ENCODE results near the gene PON1.

The PON1 gene

DNA sequence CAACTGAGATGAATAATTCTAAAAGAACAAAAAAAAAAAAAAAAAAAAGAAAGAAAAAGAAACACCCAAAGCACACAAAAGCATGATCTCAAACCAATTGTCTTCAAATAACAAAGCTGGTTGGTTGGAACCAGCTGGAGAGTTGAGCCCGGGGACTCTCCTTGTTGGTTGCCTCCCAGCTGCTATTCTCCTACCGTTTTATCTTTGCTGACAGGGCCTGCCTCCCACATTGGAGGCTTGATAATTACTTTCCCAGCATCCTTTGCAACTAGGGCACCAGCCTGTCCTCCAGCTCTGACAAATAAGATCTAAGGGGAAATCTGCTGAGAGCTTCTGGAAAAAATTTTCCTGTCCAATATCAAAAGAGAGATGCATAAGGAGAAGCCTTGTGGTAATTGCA is 6.8 kb downstream of the PON1 start:
- DNase-seq (ENCODE audit: low read depth in 2 of 2): no peak

DNA sequence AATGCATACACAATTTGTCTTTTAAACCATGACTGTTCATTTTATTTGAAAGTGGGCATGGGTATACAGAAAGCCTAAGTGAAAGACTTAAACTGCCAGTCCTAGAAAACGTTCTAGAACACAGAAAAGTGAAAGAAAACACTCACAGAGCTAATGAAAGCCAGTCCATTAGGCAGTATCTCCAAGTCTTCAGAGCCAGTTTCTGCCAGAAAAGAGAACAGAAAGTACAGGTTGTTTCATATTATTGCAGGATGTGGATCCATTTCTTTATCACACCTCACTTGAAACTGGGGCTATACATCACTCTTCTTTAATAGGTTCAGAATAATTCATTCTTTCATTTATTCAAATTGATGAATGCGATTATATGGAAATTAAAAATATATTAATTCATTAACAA is 7.7 kb downstream of the PON1 start:
- DNase-seq (ENCODE audit: low read depth in 2 of 2): no peak

DNA sequence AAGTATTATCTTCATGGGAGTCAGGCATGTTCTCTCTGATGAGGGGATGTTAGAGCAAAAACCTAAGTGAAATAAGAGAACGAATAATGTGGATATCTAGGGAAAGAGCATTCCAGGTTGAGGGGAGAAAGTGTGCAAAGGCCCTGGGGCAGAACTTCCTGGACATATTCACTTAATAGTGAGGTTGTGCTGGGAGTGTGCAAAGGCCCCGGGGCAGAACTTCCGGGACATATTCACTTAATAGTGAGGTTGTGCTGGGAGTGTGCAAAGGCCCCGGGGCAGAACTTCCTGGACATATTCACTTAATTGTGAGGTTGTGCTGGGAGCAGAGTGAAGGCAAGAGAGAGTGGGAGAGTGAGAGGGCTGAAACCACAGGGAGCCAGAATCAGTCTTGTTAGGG is 11.8 kb downstream of the PON1 start:
- DNase-seq (ENCODE audit: low read depth in 2 of 2): no peak

DNA sequence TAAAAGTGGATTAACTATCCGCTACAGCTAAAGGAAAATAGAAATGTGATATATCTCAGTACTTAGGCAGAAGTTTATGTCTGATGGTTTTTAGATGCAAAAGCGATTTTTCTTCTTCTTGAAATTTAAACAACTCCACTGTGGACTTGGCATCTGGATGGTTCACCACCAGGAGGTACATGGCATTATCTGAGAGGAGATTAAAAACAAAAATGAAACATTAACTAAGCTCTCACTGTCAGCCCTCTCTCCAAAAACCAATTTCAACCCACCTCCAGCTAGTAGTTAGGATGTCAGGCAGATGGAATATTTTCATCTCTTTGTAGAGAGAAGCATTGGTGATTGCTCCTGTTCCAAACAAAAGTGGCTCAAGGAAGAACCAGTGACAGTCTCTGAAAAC is 12.9 kb downstream of the PON1 start:
- DNase-seq (ENCODE audit: low read depth in 2 of 2): no peak

DNA sequence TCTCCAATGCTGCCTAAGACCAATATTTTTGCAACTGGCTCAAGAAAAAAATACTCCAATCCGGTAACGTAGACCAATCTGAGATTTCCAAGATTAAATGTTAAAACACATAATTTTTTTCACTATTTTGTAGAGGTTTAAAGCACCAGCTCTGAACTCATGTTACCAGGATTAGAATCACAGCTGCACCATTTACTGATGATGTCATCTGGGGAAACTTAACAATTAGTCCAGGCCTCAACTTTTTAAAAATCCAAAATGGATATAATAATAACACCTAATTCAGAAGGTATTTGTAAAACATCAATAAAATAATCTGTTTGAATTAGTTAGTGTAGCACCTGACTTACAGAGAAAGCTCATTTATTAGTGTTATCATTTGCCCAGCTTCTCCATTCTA is 14.4 kb downstream of the PON1 start:
- DNase-seq (ENCODE audit: low read depth in 2 of 2): no peak

DNA sequence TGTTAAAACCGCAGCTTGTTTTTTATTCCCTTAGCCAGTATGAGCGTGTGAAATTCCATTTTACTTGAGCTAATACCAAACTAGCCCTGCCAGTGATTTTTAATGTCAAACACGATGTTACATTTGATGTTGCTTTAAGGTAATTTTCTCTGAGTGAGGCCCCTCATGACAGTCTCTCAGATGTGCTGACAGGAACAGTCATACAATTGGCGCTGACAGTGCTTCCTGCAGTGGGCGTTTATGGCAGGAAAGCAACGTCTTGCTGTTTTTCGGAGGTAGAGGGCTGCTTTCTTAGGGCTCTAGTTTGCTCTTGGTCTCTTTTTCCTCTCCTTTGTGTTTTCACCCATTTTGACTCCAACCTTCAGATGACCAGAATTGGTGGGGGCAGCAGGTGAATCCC is 19.3 kb downstream of the PON1 start:
- DNase-seq (ENCODE audit: low read depth in 2 of 2): no peak

DNA sequence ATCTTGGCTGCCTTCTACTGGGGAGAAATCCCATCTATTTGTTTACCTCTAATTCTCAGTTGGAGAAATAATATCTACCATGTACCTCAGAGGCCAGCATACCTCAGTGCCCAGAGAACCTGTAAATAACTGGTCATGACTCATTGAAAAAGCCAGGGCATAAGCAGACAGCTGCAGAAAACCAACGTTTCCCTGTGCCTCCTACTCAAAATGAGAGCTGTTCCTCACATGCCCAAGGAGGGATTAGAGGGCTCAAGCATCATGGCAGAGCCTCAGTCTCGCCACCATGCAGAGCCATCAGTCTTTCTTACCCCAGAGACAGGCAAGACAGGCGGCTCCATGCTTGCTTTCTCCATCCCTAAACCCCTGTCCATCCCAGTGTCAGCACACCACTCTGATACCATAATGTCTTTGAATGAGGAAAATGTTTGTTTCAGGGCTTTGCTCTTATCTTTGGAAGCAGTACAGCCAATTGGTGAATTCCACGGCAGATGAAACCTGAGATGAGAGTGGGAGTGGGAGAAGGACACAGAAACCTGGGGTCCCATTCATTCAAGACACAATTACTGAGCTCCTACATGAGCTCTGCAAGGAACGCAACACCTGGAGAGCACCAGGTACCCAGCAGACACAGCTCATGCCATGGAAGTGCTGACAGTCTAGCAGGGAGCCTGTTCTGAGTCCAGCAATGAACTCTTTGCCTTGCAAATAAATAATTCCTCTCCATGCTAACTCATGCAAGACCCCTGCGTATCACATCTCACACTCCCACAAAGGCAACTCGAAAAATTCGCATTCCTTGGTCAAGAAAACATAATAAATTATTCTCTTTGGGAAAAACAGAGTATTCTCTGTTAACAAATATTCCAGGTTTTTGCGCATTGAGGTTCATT is 21.1 kb downstream of the PON1 start:
- DNase-seq (ENCODE audit: low read depth in 2 of 2): no peak

DNA sequence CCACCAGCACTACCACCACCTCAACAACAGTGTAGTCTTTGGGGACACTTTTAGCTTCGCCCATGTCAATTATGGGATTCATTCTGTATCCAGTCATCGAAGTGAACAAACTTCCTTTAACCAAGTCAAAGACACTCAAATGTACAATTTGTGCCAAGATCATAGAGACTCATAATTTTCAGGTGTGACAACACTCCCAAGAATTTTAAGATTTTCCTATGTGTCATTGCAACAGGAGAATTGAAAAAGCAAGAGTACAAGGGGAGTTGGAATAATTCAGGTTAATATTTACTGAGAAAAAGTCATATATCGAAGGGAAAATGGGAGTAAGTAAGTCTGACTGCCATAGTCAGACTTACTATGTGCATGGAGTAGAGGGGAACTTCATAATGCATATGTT is 26.2 kb downstream of the PON1 start:
- DNase-seq (ENCODE audit: low read depth in 2 of 2): no peak

DNA sequence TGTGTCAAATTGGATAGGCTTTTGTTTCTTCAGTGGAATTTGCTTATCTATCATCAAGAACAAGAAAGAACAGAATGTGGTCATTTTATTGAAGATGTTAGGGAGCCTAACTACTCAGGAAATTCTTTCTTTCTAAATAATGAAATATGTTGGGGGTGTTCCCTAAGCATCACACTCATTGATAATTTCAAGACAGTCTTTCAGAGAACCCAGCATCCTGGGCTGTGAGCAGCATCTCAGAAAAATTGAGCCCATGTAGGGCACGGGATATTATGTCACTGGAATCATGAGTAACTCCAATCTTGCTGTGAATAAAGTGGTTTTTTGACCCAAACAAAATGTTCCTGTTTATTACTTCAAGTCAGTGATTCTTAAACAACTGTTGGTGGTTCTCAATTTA is 27.3 kb downstream of the PON1 start:
- no peak for DNase-seq (ENCODE audit: low read depth in 2 of 2)

DNA sequence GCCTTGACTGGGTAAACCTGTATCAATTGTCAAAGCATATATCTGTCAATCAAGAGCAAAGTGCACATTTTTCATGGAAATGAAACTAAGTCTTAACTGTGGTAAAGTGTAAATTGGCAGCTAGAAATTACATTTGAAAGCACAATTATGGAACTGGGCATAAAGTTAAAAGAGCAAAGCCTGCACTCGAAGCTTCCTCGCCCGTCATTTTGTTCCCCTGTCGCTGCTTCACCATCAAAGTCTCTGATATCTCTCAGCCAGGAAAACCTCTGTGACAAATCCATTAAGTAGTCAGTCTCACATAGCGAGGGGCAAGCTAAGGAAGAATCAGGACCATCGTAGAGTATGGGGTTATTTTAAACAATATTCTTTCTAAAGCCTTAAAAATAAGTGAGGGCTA is 27.9 kb downstream of the PON1 start:
- no peak for DNase-seq (ENCODE audit: low read depth in 2 of 2)

DNA sequence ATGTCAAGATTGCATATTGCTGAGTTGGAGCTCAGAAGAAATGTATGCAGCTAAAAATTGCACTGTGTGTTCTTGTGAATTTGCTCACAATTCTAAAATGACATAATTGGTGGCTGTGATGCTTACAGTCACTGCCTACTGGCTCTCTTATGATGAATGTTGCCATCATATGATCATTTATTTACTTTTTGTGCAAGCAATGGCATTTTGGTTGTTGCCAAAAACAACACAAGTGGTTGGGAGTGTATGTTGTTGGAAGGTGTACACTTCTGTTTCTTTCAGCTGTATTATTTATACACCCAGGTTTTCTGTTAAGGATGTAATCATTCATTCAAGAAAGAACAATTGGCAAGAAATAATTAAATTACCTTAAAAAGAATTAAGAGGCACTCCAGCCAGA is 28.9 kb downstream of the PON1 start:
- DNase-seq (ENCODE audit: low read depth in 2 of 2): no peak

DNA sequence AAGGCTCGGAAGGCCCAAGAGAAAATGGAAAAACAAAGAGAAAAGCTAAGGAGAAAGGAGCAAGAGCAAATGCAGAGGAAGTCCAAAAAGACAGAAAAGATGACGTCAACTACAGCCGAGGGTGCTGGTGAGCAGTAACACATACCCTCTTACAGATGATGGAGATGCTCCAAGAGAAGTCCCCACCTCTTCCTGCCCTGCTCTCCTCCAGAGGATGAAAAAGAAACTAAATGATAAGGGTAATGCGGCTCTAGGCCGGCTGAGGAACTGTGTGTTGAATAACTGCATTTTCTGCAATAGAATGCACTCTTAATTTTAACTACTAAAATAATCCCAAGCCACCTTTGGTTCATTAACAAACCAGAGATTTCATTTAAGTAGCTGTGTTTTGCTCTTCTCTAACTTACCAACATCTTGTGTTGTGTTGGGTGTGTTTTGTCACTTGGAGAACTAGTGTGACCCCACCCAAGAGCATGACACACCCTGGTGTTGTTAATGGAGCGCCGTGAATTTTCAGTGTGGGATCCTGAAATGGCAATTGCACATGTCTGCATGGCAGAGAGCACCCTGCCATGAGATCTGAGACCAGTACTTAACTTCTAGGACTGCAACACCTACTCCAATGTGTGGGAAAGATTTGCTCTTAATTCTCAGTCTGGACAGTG is 34.0 kb downstream of the PON1 start:
- no peak for DNase-seq (ENCODE audit: low read depth in 2 of 2)

DNA sequence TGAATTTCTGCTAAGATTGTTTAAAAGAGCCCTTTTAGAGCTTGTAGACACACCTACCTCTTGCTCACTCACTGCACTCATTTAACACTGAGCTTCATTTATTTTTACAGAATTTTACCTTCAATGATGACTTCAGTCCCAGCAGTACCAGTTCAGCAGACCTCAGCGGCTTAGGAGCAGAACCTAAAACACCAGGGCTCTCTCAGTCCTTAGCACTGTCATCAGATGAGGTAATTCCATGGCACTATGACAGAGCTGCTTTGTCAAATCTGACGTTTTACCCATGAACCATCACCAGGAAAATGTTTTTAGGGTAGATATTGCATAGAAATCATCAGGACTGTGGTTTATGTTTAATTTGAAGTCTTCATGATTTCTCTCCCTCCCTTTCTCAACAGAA is 38.2 kb downstream of the PON1 start:
- no peak for DNase-seq (ENCODE audit: low read depth in 2 of 2)

DNA sequence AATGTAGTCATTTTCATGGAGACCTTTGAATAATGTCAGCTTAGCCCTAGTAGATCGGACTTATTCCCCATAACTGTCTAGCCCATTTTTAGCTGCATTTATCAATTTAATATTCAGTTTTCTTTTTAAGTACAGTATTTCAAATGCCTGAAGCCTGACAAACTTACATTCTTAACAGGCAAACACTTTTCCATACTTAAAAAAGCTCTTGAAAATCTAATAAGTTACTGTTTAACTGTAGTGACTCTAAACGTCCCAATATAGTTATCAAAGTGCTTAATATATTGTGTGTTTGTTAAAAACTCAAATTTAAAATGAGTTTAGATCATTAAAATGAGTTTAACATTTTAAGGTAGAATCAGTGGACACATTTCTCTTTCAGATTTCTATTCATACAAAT is 44.9 kb downstream of the PON1 start:
- no peak for DNase-seq (ENCODE audit: low read depth in 2 of 2)

DNA sequence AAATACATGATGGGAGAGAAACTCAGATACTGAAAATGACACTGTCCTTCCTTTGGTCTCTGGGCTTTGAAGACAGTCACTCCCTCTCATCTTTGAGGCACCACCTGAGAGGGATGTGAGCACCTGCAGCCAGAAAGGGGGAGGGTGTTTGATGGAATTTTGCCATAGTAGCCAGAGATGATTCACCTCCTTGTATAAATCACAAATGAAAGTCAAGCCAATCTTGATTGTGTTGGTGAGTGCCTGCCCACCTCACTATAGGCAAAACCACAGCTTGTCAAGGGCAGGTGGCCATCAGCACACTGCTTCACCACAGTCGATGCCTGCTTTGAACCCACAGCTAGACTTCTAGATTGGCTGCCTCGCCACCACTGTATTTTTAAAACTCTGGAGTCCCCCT is 48.2 kb downstream of the PON1 start:
- no peak for DNase-seq (ENCODE audit: low read depth in 2 of 2)

DNA sequence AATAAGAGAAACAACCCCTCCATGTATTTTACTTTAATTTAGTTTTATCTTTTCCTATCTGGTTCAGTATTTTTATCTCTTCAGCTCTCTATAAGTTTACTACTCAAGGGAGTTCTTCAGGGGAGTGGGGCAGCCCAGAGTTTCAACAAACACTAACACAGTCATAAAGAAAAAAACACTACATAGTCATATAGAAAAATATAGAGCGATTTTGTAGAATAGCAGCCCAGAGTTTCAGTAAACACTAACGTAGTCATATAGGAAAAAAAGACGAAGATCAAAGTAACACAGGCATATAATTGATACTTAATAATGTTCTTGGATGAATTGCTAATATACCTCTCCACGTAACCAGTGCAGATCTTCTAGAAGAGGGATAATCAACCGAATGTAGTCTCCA is 54.7 kb downstream of the PON1 start:
- DNase-seq (ENCODE audit: low read depth in 2 of 2): no peak

DNA sequence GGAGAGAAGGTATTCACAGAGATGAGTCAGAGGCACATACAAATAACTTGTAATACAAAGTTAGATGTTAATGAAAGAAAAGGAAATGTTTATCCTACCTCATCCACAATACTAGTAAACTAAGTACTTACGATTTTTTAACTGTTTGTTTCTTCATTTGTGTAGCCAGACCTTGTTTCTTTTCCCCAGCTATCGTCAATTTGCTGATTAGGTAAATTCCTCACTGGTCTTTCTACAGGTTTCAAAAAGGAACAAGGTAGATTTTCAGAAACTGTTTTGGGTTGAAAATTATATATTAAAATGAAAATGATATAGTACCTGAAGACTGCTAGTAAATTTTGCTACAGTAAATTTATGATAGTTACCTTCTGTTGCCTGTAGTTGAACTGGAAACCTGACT is 56.6 kb downstream of the PON1 start:
- no peak for DNase-seq (ENCODE audit: low read depth in 2 of 2)

DNA sequence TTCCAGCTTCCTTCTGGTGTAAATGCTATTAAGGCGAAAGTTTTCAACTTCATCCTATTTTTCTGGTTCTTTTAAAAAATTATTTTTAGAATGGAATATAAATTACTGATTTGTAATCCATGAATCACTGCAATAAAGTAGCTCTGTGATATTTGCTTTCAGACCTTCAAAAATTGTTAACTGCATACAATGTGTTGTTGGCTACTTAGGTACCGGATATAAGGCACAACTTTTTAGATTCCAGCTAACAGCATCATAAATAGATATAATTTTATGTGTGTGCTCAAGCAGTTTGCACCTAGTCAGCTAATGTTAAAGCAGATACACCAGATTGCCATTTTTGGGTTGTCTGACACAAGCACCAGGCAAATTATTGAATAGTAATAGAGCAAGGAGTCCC is 58.7 kb downstream of the PON1 start:
- no peak for DNase-seq (ENCODE audit: low read depth in 2 of 2)

DNA sequence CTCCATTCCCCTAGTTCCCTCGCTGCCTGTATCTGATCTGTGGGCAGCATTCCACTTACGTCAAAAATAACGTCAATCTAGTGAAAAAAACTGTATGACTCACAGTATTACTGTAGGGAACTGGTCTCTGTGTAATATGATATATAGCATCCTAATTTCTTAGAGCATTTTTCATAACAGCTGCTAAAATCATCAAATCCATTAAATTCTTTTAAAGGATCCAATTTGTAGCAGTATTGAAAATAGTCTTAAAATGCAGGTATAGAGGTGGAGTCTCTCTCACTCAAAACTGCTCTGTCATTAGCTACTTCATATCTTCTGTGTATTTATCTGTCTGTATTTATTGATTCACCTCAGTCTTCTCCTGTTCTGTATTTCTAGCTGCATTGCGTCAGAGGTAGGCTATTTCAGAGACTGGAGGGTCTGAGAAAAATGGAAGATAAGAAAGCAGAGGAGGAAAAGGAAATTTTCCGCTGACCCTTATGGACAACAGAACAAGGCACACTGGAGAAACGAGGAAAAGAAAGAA is 59.9 kb downstream of the PON1 start:
- DNase-seq (ENCODE audit: low read depth in 2 of 2): no peak

DNA sequence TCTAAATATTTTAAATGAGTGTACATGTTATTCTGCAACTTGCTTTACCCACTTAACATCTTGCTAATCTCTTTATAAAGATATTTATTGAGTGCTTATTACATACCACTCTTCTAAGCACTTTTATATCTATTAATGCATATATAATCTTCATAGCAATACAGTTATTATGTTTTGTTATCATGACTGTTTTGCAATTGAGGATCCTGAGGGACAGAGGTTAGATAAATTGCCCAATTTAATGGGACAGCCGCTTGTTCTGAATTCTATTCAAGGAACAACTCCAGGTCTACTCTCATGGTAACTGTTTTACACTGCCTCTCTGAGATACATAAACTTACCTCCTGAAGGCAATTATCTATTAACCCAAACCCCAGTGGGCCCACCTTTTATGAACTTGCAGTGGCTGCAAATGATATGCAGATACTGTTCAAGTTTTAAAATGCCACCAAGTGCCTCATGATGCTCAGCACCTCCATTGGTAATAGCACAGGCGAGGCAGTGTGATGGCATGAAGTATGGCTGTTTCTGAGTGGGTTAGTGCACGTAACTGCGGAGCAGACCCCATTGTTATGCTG is 60.5 kb downstream of the PON1 start:
- DNase-seq (ENCODE audit: low read depth in 2 of 2): no peak

DNA sequence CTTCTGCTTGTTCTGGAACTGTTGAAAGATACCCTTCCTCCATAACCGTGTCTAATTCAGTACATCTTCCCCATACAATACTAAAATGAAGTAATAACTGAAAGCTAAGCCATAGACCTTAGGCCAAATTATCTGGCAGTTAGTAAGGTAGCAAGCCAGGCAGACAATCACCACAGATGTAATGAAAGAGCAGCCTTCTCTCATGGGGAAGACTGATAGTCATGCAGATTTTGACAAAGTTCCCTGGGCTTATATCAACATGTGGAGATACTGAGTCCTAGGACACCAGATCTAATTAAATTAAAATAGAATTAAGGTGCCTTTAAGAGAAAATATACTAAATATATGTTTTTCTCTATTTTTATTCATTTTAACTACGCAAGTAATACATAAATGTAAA is 61.5 kb downstream of the PON1 start:
- DNase-seq (ENCODE audit: low read depth in 2 of 2): no peak

DNA sequence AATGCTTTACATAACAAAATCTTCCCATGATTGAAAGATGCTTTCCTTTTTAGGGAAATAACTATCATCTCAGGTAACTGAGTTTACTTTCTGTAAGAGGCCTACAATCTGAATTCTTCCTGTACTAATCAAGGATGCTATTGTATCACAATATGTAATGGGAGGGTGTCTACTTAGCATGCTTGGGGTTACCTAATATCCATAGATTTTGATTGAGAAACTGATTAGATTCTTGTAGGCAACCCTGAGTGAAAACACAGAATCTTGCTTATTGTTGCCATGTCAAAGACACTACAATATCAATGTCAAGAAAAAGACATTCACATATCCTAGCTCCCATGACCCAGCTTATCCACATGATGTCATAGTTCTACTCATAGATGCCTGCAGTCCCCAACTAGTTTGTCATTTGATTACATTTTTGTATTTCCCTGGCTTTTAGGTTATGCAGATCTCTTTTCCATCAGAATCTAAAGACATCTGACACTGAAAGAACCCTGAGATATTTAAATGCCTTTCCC is 62.4 kb downstream of the PON1 start:
- no peak for DNase-seq (ENCODE audit: low read depth in 2 of 2)

DNA sequence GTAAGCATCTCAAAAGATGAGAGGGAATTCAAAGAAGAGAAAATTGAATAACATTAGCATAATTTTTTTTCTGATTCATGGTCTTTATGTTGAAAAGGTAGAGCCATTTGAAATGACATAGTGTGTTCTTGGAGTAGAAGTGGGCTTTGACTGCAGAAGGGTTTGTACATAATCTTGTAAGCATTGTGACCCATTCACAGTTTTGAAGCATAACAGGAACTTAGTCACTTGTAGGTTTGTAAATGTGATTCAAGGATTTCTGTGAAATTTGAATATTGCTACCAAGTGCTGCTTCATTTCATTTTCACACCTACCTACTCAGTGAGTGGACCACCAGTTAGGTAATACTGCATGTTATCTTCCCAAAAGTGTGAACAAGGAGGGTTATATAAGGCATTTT is 68.6 kb downstream of the PON1 start:
- no peak for DNase-seq (ENCODE audit: low read depth in 2 of 2)

Data from stimulated activated CD8-positive, alpha-beta memory T cell treated with anti-CD3 and anti-CD28 coated beads, Interleukin-15, amount 100 ng/mL, for 48 hours (primary cell).